HL-60 (cell line): ENCODE results near the gene NECTIN4.

Source experiments
- DNase-seq, 2 experiments: peaks; one replicate each; pipeline ENCODE4 v3.0.0-alpha.2; 2010 to 2020; ENCODE audit warnings: low read depth in 1 of 2, low spot score in 1 of 2
- H3K27ac ChIP-seq: fragments of 250-450 bp; sonication (Bioruptor Pico); replicated peaks from 2 replicates; pipeline ENCODE4 v1.5.1; 2020; ENCODE audit warnings: mild to moderate bottlenecking, moderate library complexity
- H3K27me3 ChIP-seq: fragments of 250-450 bp; sonication (Bioruptor Pico); 2 replicates; pipeline ENCODE4 v1.5.1; 2021; ENCODE audit warnings: mild to moderate bottlenecking, moderate library complexity; ENCODE audit not compliant: insufficient read depth, poor library complexity, severe bottlenecking
- H3K4me3 ChIP-seq: replicated peaks from 2 replicates; pipeline ENCODE4 v1.5.1; 2011; ENCODE audit warnings: mild to moderate bottlenecking, control low read depth, low read length; ENCODE audit not compliant: insufficient read depth
- GABPA ChIP-seq: IDR thresholded peaks from 2 replicates; pipeline ENCODE4 v1.6.1; 2012; ENCODE audit warnings: low read depth
- POLR2AphosphoS5 ChIP-seq: IDR thresholded peaks from 2 replicates; pipeline ENCODE4 v1.6.1; 2012; ENCODE audit warnings: low read depth
- REST ChIP-seq: IDR thresholded peaks from 2 replicates; pipeline ENCODE4 v1.6.1; 2012; ENCODE audit warnings: low read depth; ENCODE audit not compliant: insufficient replicate concordance
- SPI1 ChIP-seq: IDR thresholded peaks from 2 replicates; pipeline ENCODE4 v1.6.1; 2012; ENCODE audit warnings: low read depth, mild to moderate bottlenecking, borderline replicate concordance
- TF ChIP-seq, protein P1 (sequence below): IDR thresholded peaks from one replicate; pipeline ENCODE4 v1.5.1; 2011; ENCODE audit warnings: low read length, control low read depth, inconsistent platforms; ENCODE audit not compliant: insufficient read depth

Gene NECTIN4

DNA sequence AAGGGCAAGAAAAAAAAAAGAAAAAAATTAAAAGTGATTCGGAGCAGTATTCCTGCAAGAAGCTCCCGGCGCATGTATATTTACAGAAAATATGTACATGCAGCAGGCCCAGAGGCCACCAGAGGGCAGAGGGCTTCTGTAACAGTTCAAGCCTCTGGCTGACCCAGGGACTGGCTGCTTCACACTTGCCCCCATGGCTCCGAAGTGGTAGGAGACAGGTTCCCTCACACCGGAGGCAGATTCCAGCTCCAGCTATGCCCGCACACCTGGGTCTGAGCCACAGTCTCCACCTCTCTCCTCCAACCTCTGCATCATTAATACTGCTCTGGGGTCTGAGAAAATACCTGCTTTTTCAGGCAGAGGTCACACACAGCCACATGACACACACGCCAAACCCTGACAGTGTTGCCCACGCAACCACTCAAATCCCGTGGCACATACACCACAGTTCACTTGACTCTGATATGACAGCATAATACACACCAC is 17.4 kb downstream of the NECTIN4 start:
- Histone ChIP-seq H3K4me3 (no peak overlapping the region), H3K27me3 (no peaks in the 10 kb centered on the region), H3K27ac (no peak overlapping the region; the same call in 1 of the 2 replicates)
- DNase-seq: peak; percentile 38 to 67
- TF ChIP-seq REST: no peak
- TF ChIP-seq, protein P1, sequence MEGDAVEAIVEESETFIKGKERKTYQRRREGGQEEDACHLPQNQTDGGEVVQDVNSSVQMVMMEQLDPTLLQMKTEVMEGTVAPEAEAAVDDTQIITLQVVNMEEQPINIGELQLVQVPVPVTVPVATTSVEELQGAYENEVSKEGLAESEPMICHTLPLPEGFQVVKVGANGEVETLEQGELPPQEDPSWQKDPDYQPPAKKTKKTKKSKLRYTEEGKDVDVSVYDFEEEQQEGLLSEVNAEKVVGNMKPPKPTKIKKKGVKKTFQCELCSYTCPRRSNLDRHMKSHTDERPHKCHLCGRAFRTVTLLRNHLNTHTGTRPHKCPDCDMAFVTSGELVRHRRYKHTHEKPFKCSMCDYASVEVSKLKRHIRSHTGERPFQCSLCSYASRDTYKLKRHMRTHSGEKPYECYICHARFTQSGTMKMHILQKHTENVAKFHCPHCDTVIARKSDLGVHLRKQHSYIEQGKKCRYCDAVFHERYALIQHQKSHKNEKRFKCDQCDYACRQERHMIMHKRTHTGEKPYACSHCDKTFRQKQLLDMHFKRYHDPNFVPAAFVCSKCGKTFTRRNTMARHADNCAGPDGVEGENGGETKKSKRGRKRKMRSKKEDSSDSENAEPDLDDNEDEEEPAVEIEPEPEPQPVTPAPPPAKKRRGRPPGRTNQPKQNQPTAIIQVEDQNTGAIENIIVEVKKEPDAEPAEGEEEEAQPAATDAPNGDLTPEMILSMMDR: peak; percentile 77

GRCh38 chr1:161070761-161071160 is 18.6 kb downstream of the NECTIN4 start:
- peak overlapping the region; percentile 95 for H3K27ac ChIP-seq

DNA sequence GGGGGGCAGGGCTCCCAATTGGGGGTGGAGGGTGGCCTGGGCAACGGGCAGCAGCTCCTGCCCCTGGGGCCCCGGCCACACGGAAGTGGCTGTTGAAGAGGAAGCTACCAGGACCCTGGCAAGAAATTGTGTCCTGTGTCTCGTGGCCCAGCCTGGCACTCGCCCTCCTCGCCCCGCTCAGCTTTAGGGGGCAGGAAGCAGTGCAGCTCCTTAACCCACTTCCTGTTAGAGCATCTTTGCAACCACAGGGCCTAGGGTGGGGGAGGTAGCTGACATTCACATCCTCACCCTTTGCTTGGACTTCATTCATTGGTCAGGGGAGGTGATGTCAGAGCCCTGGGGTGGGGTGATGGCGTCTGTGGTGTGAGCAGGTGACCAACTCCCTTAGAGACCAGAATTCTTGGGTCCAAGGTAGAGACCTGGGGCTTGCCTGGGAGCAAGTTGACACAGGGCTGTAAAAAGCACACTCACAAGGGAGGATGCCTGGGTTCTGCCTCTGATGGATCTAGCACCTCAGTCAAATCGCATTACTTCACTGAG is 19.6 kb downstream of the NECTIN4 start, which contains the start of gene ARHGAP30:
ARHGAP30 (minus strand) TSS at position 161 of the 540 bp plus-strand sequence. CDS start 267 bp downstream, outside the sequence.
- Histone ChIP-seq H3K4me3 (peak within 1 kb of the TSS; percentile 58), H3K27me3 (no peaks in the 10 kb centered on the region), H3K27ac (peak within 1 kb of the TSS; percentile 95)
- peak; percentile 98 to 99 for DNase-seq
- TF ChIP-seq GABPA (peak; percentile 95), REST (peak; percentile 16), POLR2AphosphoS5 (peak; percentile 92), SPI1 (peak; percentile 84)
- TF ChIP-seq, protein P1: no peak

More at GRCh38 chr1:161070761-161071160, 18.6 kb downstream of the NECTIN4 start:
- H3K27me3 ChIP-seq: no peaks in the 10 kb centered on the region
- TF ChIP-seq, protein P1: no peak
- TF ChIP-seq GABPA (no peak), SPI1 (no peak), REST (no peak), POLR2AphosphoS5 (no peak)
- no peak overlapping the region for H3K4me3 ChIP-seq
- no peak for DNase-seq
